Vagina (tissue), 2 donors: ENCODE results near the gene PDHA1.

Experiments
- POLR2AphosphoS5 ChIP-seq, 2 donors: sonication (generic); formaldehyde crosslinking; IDR thresholded peaks; one replicate each; pipeline ENCODE4 v1.9.0; 2017; ENCODE audit warnings: antibody characterized with exemption in 2 of 2, mild to moderate bottlenecking in 2 of 2, low read depth in 1 of 2; ENCODE audit not compliant: insufficient read depth in 1 of 2
- TF ChIP-seq, protein P1 (sequence below), 3 experiments: fragments of 450-650 bp in 2 of 3; fragments of 200-600 bp in 1 of 3; sonication (generic) in 1 of 3; IDR thresholded peaks; one replicate each; pipeline ENCODE4 v1.5.1; 2017 to 2019; ENCODE audit warnings: antibody characterized with exemption in 3 of 3, mild to moderate bottlenecking in 2 of 3, moderate library complexity in 2 of 3

DNA sequence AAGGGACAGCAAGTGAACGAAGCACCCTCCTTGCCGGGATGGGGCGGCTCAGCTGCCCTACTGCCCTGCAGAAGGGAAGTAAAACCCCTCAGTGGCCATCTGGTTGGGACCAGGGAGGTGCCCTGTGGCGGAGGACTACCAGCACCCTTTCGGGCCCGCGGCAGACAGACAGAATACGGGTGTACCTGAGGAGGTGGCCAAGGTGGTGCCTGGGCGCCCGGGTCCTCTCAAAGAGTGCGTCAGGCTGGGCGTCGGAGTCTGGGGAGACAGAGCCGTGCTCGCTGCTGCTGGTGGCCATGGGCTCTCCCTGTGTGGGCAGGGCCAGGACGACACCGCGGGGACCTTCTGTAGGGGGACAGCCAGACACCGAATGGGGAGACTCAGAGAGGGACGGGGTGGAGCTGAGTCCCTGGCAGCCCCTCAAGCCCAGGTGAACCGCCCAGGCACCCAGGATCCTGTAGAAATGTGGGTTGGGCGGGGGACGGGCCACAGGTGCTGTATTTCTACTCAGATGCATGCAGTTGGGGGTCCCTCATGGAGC lies 29.7 kb downstream of the PDHA1 start:
- TF ChIP-seq, protein P1, sequence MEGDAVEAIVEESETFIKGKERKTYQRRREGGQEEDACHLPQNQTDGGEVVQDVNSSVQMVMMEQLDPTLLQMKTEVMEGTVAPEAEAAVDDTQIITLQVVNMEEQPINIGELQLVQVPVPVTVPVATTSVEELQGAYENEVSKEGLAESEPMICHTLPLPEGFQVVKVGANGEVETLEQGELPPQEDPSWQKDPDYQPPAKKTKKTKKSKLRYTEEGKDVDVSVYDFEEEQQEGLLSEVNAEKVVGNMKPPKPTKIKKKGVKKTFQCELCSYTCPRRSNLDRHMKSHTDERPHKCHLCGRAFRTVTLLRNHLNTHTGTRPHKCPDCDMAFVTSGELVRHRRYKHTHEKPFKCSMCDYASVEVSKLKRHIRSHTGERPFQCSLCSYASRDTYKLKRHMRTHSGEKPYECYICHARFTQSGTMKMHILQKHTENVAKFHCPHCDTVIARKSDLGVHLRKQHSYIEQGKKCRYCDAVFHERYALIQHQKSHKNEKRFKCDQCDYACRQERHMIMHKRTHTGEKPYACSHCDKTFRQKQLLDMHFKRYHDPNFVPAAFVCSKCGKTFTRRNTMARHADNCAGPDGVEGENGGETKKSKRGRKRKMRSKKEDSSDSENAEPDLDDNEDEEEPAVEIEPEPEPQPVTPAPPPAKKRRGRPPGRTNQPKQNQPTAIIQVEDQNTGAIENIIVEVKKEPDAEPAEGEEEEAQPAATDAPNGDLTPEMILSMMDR (IDR thresholded peaks at IDR 0.05) = no peak
- TF ChIP-seq POLR2AphosphoS5 (IDR thresholded peaks at IDR 0.05; ENCODE audit: insufficient read depth in 1 of 2, low read depth in 1 of 2) = no peak
